ENCODE data around the gene FAM229B.

DNA sequence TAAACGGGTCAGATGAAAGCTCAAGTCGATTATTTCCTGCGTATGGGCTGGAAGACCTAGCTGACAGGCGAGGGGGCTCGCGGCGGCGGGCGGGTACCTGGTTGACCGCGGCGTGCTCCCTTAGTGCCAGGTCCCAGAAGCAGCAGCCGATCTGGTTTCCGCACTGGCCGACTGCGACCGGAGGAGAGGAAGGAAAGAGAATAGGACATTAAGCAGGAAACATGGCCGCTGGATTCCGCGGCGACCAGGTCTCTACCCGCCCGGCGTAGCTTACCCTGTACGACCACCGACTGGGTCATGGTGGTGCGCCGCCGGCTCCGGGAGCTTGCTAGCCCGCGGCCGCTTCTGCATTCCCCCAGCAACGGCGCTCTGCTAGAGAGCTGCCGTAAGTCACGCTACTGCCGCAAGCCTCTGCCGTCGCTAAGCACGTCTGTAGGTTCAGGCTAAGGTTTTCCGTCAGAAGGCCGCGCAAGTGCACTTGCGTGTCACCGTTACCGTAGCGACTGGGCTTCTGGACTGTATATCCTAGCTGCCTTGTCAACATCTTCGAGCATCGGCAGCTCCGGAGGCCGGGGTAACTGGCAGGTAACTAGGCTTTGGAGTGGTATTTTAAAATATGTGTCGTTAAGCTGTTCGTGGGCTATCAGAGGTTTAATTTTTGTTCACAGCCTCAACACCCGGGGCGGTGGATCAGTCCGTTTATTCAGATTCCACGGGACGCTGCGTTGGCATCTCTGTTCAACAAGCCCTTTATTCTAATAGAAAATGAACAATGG lies at the start of gene FAM229B, which contains the start of gene TUBE1:
- TF ChIP-seq, protein P1, sequence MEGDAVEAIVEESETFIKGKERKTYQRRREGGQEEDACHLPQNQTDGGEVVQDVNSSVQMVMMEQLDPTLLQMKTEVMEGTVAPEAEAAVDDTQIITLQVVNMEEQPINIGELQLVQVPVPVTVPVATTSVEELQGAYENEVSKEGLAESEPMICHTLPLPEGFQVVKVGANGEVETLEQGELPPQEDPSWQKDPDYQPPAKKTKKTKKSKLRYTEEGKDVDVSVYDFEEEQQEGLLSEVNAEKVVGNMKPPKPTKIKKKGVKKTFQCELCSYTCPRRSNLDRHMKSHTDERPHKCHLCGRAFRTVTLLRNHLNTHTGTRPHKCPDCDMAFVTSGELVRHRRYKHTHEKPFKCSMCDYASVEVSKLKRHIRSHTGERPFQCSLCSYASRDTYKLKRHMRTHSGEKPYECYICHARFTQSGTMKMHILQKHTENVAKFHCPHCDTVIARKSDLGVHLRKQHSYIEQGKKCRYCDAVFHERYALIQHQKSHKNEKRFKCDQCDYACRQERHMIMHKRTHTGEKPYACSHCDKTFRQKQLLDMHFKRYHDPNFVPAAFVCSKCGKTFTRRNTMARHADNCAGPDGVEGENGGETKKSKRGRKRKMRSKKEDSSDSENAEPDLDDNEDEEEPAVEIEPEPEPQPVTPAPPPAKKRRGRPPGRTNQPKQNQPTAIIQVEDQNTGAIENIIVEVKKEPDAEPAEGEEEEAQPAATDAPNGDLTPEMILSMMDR (IDR thresholded peaks at IDR 0.05; ENCODE audit: low read length): no peak
- no peak for TF ChIP-seq EZH2 (optimal IDR thresholded peaks at IDR 0.05; ENCODE audit: low read depth, low read length)
- no peak for TF ChIP-seq EZH2phosphoT487 (IDR thresholded peaks at IDR 0.05; ENCODE audit: low read length)
